GM10248 (cell line): ENCODE data around the gene LAMC1.
"Not testable (repeated sequence)": the region's sequence is repeated elsewhere in the genome, so short reads cannot be mapped to it uniquely, and the experiment has no call there.

ENCODE experiments used
- CTCF ChIA-PET: fragments of 300-600 bp; sonication (Branson Sonifier 250); formaldehyde crosslinking; extraction: SDS; loops from one replicate; lab custom pipeline; 2021; ENCODE audit warnings: antibody characterized with exemption; lab: Yijun Ruan, JAX
- POLR2A ChIA-PET: fragments of 350-650 bp; sonication (Branson Sonifier 250); formaldehyde crosslinking; extraction: SDS; loops from one replicate; lab custom pipeline; 2020; ENCODE audit warnings: antibody characterized with exemption; lab: Yijun Ruan, JAX
- DNase-seq: peaks from one replicate; pipeline ENCODE4 v3.0.0; 2012; ENCODE audit errors: extremely low spot score
- TF ChIP-seq, protein P1 (sequence below): IDR thresholded peaks from 2 replicates; pipeline ENCODE4 v1.5.1; 2012; ENCODE audit warnings: mild to moderate bottlenecking, low read depth; ENCODE audit errors: extremely low read depth, missing control alignments, control extremely low read depth

The LAMC1 gene

DNA sequence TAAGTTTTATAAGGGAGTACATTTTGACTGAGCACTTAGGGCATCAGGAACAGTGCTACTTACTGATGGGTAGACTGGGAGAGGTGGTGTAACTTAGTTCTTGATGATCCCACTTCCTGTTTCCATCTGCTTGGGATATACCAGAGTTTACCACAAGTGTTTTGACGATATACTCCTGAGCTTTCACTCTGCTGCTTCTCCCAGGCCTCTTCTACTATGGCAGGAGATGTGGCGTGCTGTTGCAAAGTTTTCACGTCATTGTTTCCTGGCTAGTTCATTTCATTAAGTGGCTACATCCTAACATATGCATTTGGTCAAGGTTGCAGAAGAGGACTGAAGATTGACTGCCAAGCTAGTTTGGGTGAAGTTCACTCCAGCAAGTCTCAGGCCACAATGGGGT, 121.5 kb downstream of the LAMC1 start:
- no peak for DNase-seq
- ChIA-PET CTCF (interaction anchor here (0.7 to 1.5 kb wide), 2 partner anchors 22 to 83 kb away, joined by 3 read pairs; no protein-coding TSS in a partner anchor), POLR2A (no interaction called here)
- TF ChIP-seq, protein P1, sequence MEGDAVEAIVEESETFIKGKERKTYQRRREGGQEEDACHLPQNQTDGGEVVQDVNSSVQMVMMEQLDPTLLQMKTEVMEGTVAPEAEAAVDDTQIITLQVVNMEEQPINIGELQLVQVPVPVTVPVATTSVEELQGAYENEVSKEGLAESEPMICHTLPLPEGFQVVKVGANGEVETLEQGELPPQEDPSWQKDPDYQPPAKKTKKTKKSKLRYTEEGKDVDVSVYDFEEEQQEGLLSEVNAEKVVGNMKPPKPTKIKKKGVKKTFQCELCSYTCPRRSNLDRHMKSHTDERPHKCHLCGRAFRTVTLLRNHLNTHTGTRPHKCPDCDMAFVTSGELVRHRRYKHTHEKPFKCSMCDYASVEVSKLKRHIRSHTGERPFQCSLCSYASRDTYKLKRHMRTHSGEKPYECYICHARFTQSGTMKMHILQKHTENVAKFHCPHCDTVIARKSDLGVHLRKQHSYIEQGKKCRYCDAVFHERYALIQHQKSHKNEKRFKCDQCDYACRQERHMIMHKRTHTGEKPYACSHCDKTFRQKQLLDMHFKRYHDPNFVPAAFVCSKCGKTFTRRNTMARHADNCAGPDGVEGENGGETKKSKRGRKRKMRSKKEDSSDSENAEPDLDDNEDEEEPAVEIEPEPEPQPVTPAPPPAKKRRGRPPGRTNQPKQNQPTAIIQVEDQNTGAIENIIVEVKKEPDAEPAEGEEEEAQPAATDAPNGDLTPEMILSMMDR = no peak

DNA sequence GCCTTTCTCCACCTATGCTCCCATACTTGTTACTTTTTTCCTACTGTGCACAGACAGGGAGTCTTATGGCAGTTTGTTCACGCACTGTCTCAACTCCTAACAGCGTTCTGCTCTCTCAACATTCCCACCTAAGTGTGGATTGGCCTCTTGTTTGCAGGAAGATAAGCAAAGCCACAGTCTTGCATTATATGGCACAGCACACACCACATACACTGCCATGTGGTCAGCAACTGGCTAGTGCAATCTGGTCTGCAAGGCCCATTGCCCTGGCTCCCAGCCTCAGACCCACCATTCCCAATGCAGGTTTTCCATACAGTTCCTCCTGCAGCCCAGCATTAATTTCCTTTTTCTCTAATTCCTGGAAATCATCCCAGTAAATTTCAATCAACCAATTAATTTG, 124.5 kb downstream of the LAMC1 start:
- POLR2A ChIA-PET = no interaction called here
- no peak for DNase-seq
- TF ChIP-seq, protein P1 = no peak
- CTCF ChIA-PET = no interaction called here

DNA sequence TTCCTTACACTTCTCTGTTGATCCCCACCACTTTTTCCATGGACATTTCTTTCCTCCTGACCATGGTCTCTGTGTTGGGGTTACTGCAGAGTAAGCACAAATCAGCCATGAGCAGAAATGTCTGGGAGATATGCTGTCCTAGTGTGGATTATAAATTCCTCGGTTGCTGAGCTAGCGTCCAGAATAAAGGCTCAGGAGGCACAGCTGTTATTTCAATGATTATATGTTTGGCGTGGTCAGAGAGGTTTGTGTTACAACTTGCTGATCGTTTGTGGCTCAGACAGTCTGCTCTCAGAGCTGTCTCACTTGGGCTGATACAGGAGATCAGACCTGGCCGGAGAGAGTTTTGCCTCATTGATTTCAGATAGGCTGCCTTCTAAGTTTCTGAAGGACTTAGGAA, 125.4 kb downstream of the LAMC1 start:
- DNase-seq = no peak
- CTCF ChIA-PET = interaction anchor here (0.6 kb wide), 1 partner anchor 9 kb away, joined by 4 read pairs; no protein-coding TSS in a partner anchor
- POLR2A ChIA-PET = no interaction called here
- TF ChIP-seq, protein P1 = no peak

DNA sequence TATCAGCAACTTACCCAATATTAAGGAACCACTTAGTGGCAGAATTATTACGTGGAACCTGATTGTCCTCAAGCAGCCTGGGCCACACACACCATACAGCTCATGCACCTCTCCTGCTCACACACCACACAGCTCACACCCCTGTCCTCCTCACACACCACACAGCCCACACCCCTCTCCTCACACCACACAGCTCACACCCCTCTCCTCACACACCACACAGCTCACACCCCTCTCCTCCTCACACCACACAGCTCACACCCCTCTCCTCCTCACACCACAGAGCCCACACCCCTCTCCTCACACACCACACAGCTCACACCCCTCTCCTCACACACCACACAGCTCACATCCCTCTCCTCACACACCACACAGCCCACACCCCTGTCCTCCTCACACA, 126.1 kb downstream of the LAMC1 start:
- TF ChIP-seq, protein P1 = no peak
- ChIA-PET POLR2A (no interaction called here), CTCF (interaction anchor here (0.6 kb wide), 1 partner anchor 10 kb away, joined by 4 read pairs; no protein-coding TSS in a partner anchor)
- no peak for DNase-seq

DNA sequence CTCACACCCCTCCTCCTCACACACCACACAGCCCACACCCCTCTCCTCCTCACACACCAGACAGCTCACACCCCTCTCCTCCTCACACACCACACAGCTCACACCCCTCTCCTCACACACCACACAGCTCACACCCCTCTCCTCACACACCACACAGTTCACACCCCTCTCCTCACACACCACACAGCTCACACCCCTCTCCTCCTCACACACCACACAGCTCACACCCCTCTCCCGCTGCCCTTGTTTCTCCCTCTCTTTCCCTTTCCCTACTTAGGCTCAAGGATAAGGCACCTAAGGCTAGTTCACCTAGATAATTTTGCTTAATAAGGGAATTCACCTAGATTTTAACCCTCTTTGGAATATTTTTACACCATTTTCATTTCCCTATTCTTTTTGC, 126.8 kb downstream of the LAMC1 start:
- CTCF ChIA-PET, POLR2A ChIA-PET, DNase-seq: not testable (repeated sequence)

DNA sequence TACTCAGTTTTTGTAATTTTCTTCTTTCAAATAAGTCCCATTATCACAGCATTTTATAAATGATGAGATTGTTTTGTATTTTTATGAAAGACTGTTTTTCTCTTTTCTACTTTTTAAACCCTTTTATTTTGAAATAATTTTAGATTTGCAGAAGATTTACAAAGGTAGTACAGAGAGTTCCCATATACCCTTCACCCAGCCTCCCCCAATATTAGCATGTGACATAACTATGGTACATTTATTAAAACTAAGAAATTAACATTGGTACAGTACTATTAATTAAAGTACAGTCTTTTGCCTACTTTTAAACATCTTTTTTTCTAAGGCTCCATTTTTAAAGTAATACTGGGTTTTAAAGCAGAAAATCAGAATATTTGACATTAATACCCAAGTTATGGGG, 127.2 kb downstream of the LAMC1 start:
- ChIA-PET CTCF (no interaction called here), POLR2A (no interaction called here)
- TF ChIP-seq, protein P1 = no peak
- DNase-seq = no peak

DNA sequence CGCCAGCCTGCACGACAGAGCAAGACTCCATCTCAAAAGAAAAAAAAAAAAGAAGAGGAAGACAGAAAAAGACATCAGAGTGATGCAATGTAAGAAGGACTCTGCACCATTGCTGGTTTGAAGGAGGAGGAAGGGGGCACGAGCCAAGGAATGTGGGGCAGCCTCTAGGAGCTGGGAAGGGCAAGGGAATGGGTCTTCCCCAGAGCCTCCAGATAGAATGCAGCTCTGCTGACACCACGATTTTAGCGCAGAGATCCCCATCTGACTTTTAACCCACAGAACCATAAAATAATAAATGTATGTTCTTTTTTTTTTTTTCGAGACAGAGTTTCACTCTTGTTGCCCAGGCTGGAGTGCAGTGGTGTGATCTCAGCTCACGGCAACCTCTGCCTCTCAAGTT, 129.0 kb downstream of the LAMC1 start:
- TF ChIP-seq, protein P1 = no peak
- DNase-seq = no peak
- ChIA-PET POLR2A (no interaction called here), CTCF (interaction anchor here (1.2 to 1.6 kb wide), 2 partner anchors 10 to 189 kb away, joined by 3 to 5 read pairs; no protein-coding TSS in a partner anchor)
